ENCODE data around the gene PHLDA2.

PHLDA2 gene

DNA sequence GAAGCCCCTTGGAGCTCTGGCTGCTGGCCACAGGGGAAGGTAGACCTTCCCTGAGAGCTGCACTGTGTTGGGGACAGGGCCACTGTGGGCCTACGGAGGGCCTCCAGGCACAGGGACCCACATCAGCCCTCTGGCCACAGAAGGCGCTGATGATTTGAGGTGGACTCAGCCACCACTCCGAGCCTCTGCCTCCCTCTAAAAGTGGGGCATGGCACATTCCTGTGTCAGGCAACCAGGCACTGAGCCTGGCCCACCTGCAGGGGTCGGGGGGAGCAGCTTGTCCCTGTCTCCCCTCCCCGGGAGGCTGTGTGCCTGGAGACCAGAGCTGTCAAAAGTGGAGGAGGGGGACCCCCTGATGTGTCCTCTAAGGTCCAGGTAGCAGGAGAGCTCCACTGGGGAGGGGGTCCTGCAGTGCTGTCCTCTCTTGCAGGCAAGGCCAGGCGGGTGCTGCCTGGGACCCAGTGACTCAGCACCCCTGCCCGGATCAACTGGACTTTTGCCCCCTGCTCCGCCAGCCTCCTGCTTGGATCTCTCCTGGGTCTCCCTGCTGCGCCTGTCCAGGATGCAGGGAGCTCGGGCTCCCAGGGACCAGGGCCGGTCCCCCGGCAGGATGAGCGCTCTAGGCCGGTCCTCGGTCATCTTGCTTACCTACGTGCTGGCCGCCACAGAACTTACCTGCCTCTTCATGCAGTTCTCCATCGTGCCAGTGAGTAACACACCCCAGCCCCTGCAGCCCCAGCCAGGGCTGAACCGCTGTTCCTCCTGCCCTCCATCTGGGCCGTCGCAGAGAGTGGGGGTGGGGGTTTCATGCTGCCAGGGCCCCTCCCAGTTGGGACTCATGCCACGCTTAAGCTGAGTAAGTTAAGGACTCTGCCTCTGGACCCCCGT is 26.2 kb downstream of the PHLDA2 start:
- DNase-seq, result no peak
- intact Hi-C loops (cut with DNase I), result no loop called here

DNA sequence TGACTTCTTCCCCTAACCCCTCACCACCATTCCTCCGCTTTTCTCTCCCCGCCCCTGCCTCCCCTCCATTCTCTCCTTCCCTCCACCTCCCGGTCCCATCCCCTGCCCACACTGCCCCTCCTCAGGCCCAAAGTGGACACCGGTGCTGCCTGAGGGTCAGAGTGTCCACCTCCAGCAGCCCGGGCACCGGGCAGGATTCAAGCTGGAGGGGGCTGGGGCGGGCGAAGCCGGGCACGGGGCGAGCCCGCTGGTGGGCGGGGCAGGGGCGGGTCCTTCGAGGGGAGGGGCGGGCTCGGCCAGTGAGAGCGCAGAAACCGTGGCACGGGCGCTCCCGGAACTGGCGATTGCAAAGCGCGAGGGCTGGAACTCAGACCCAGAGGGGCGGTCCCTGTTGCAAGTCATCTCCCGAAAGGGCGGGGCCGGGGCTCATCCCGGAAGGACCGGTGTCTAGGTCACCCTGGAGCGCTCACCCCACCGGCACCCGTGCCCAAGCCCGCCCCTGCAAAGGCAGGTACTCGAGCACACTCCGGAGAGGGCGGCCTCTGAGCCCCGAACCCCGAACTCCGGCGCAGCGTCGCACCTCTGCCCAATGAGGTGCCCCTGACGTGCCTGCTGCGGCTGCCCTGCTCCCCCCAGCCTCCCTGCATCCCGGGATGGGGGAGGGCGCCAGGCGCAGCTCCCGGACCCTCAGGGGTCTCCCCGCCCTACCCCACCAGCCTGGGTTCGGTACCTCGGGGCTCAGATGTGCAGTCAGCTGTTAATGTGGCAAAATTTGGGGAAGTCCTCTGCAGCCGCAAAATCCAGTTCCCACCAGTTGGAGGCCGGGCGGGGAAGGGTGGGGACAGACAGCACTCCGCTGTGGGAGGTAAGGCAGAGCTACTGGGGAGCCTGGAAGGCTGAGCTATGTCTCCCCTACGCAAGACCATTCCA is 27.1 kb downstream of the PHLDA2 start:
- intact Hi-C loops (cut with DNase I), result no loop called here
- DNase-seq, result peak; percentile 35 to 84 (median 72)

DNA sequence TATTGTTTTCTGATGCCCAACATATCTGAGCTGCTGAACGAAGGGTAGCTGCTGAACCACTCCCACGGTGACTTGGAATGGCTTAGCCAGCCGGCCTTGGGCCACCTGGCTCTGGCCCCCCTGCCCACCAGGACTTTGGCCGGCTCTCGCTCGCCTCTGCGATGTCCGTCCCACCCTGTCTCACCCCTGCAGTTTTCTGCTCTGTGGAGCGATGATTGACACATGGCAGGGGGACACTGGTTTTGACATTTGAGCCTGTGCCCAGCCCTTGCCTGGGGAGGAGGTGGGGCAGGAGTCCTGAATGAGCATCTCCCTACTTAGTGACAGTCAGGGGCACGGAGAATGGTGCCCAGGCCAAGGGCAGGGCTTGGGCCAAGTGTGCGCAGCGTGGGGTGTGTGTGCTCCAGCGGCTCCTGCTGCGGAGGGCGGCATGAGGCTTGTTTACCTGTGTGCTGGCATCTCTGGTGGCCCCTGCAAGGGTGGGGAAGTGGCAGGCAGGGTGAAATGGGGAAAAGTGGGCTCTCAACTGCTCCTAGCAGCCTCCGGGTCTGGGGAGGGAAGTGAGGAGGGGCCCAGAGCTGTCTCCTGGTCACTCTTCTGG is 27.9 kb downstream of the PHLDA2 start:
- intact Hi-C loops (cut with DNase I), result no loop called here
- no peak for DNase-seq

DNA sequence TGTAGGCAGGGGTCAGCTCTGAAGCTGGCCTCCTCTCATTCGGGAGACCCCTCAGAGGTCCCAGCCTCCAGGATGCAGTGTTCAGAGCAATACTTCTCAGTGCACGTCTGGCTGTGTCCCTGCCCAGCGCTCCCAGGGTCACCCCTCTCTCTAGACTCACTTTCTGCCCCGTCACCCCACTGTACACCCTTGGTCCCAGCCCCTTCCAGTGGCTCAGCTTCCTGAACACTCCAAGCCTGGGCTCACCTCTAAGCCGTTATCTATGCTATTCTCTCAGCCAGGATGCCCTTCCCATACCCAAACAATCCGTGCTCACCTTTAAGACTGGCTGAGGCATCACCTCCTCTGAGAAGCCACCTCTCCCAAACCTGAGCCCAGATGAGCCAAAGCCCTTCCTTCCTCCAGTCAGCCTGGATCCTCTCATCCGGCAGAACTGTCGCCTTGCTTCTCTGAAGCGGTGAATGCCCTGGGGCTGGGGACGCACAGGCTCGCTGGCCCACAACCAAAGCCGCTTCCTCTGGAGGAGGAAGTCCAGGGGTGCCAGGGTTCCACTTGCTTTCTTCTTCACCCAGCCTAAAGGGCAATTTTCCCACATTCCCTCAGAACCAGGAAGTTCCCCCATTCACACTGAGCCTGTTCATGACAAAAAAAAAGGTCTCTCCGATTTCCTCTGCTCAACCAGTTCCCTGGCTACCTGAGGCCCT is 30.0 kb downstream of the PHLDA2 start:
- DNase-seq, result peak in 10 of 42 donors; percentile 11 to 58 (median 40)
- intact Hi-C loops (cut with DNase I), result loop anchor here (10.0 kb wide), 1 partner anchor 594 kb away; the partner anchor contains the start of genes C11orf21 and TSPAN32

DNA sequence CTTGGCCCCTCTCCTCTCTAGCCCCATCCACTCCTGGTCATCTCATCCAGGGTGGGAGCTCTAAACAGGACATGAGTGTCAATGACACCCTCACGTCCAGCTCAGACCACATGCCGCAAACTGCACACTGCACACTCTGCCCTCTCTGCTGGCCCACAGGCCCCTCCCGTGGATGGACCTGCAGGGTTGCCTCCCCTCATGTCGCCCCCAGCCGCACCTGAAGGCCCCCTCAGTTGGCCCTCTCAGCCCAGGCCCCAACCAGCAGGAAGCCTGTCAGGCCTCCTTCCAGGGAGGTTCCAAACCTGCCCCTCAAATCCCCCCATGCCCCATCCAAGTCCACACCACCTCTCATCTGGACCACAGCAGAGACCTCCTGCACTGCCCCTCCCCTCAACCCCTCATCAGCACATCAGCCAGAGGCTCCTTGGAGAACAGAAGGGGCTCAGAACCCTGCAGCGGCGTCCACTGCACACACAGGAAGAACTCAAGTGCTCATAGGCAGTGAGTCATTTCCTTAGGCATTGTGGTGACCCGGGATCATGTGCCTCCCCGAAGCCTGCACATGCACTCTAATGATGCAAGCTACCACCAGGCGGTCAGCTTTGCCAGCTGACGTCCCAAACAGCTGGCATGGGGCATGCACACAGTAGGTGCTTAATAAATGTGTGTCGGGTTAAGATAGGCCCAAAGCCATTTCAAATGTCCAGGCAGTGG is 30.7 kb downstream of the PHLDA2 start:
- intact Hi-C loops (cut with DNase I), result loop anchor here (10.0 kb wide), 1 partner anchor 594 kb away; the partner anchor contains the start of genes C11orf21 and TSPAN32
- DNase-seq, result peak in 7 of 42 donors; percentile 8 to 70 (median 35)

DNA sequence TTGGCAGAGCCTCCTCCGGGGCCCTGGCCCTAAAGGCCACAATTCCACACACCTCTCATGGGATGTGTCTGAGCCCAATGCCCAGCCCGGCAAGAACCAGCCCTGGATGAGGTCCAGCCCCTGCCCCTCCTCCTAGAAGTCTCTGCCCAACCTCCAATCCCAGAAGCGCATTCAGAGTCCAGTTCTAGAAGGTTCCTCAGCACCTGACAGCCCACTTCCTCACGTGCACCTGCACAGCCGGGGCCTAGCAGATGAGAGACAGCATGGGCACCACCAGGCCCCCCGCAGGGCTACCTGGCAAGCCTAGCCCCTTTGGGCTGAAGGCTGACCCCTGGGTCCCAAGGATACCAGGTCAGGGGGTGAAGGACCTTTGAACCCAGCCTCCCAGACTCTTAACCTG is 32.2 kb downstream of the PHLDA2 start:
- intact Hi-C loops (cut with DNase I), result loop anchor here (10.0 kb wide), 1 partner anchor 592 kb away; the partner anchor contains the start of genes C11orf21 and TSPAN32
- no peak for DNase-seq

DNA sequence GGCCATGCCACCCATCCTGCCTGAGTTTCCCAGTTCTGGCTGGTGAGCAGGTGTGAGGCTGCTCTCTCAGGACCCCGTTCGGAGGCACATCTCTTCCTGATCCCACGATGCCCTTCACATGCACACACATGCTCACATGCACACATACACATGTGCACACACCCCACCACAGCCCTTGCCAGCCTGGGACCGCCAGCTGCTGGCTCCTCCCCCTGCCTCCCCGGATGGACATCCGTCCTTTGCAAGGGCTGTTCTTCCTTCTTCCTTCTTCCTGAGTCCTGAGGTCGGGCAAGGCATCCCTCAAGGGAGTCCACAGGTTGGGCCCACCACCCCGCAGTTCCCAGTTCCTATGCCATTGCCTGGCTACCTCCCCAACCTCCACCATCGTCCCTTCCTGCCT is 33.2 kb downstream of the PHLDA2 start:
- no peak for DNase-seq

DNA sequence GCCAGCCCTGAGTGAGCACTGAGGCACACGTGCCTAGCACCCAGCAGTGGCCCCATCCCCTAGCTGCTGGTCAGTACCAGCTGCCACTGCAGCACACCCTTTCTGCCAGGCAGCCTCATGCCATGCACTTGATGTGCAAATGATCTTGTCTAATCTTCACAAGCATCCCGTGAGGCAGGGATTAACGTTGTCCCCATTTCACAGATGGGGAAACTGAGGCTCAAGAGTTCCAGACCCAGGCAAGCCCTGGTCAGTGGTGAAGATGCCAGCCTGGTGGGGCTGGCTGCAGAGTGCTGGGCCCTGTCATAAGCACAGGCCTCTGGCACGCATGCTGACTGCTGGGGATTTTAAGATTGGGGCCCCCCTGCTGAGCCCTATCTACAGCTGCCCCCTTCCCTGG is 35.3 kb downstream of the PHLDA2 start:
- intact Hi-C loops (cut with DNase I), result loop anchor here (5.0 to 10.0 kb wide), 2 partner anchors 467 to 589 kb away; partner anchors contain the start of genes C11orf21 and TSPAN32
- DNase-seq, result no peak

More for the DNA sequence above, 33.2 kb downstream of the PHLDA2 start:
- intact Hi-C loops (cut with DNase I), result loop anchor here (10.0 kb wide), 1 partner anchor 591 kb away; the partner anchor contains the start of genes C11orf21 and TSPAN32

DNA sequence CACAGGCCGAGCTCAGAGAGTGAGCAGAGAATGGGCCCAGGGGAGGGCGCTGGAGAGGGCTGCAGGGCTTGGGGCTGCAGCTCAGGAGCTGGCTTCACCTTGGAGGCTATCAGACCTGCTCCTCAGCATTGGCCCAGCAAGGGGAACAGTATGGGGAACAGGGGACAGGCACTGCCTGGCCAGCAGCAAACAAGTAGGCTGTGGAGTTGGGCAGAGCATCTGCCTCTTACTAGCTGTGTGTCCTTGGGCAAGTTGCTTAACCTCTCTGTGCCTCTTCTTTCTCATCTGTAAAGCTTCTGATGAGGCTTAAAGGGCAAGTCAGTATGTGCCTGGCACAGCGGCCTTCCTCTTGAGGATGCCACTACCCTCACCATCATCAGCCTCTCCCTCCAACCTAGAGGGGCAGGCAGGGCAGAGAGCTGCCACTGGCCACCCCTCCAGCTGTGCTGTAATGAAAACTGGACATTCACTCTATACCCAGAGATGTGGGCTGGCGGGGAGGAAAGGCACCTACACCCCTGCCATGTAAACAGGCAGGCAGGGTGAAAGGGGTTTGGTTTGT is 36.2 kb downstream of the PHLDA2 start:
- intact Hi-C loops (cut with DNase I), result loop anchor here (5.0 to 10.0 kb wide), 2 partner anchors 466 to 588 kb away; partner anchors contain the start of genes C11orf21 and TSPAN32
- peak in 4 of 42 donors; percentile 5 to 31 (median 22) for DNase-seq

DNA sequence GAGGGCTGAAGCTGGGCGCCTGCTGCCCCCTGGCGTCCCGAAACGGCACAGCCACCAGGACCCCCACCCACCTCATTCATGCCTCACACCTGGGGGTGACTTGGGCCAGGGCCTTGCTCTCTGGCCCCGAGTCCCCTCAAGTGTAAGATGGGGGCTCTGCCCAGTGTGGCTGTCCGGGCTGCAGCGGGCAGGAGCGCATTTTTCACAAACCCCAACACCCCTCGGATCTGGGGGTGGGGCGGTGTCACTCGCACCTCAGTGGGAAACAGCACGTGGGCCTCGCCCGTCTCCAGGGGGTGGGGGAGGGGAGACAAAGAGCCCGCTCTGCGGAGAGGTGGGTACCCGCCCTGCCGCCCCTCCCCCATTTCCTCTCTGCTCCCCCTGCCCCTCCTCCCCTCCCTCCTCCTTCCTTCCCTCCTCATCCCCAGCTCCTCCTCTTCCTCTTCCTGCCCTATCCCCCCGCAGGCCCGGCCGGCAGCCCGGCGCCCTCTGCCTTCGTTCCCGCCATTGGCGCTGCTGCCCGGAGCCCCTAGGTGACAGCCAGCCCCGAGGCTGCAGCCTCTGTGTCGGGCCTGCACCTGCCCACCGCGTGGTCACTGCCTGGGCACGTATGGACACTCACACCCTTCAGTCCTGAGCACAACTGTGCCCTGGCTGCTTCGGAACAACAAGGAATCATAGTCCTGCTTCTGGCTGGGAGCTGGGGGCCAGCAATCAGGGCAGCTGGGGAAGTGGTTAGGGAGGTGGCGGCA is 36.8 kb downstream of the PHLDA2 start:
- intact Hi-C loops (cut with DNase I), result loop anchor here (5.0 to 10.0 kb wide), 2 partner anchors 465 to 588 kb away; partner anchors contain the start of genes C11orf21 and TSPAN32
- DNase-seq, result peak in 35 of 42 donors; percentile 16 to 77 (median 58)

DNA sequence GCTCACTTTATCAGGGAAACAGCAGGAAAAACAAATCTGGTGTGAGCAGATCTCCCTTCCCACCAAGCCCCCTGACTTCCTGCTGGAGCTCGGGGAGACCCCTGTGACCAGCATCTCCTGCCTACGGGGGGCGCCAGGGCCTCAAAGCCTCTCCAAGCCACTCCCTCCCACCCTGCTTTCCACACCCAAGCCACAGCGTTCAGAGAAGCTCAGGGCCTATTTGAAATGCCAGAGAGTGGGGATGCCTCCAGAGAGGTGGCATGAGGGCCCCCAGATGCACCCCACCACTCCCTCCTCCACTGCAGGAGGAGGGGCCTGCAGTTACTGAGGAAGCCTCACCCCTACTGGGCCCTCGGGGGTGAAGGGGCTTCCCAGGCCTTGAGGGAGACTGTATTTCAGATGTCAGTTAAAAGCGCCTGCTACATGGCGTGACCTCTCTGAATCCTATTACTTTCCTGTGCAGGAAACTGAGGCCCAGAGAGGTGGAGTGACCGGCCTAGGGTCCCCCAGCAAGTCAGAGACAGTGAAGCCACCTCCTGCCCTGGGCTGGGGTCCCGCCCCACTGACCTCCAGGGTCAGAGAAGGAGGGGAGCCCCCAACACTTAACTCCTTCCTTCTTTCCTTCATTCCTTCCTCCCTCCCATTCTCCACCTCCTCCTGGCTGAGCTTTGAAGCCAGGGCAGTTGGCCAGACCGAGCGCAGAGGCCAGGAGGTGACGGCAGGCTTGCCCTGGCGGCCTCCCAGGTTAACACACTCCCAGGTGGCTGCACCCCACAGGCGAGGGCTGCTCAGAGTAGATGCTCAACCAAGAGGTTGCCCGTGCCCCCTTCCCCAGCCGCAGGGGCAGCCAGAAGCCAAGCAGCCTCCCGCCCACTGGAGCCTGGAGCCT is 37.6 kb downstream of the PHLDA2 start:
- intact Hi-C loops (cut with DNase I), result loop anchor here (5.0 to 10.0 kb wide), 2 partner anchors 464 to 587 kb away; partner anchors contain the start of genes C11orf21 and TSPAN32
- DNase-seq, result peak in 5 of 42 donors; percentile 34 to 68 (median 55)

DNA sequence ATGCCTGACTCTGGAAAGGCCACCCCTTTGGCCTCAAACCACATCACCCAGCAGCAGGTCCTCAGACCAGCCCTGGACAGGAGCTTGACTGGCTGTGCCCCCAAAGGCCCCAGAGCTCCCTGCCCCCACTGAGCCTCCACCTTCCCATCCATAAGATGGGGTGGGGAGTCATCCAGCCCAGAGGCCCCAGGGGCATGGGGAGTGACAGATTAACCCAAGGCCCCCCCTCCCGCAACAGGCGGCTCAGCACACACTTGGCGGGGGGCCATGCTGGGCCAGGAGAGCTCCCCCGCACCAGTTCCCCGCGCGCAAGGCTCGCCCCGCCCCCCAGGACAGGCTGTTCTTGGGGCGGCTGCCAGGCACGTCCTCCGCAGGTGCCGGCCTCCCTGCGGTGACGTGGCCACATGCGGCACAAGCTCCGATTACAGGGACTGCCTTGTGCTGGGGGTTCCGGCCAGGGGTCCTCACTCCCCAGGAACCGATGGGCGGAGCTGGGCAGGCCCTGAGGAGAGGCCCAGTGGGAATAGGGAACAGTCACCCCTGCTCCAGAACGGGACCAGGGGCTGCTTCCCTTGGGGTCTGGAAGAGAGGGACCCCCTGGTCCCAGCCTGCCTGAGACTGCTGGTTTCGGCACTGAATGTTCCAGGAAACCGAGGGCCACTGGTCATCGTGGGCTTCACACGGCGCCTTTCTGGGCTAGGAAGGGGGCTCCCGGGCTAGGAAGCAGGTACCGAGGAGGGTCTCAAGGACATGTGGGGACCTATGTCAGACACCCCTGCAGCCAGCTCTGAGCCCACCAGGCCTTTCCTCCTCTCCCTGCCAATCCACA is 38.5 kb downstream of the PHLDA2 start:
- no peak for DNase-seq
- intact Hi-C loops (cut with DNase I), result loop anchor here (5.0 to 10.0 kb wide), 2 partner anchors 463 to 586 kb away; partner anchors contain the start of genes C11orf21 and TSPAN32

DNA sequence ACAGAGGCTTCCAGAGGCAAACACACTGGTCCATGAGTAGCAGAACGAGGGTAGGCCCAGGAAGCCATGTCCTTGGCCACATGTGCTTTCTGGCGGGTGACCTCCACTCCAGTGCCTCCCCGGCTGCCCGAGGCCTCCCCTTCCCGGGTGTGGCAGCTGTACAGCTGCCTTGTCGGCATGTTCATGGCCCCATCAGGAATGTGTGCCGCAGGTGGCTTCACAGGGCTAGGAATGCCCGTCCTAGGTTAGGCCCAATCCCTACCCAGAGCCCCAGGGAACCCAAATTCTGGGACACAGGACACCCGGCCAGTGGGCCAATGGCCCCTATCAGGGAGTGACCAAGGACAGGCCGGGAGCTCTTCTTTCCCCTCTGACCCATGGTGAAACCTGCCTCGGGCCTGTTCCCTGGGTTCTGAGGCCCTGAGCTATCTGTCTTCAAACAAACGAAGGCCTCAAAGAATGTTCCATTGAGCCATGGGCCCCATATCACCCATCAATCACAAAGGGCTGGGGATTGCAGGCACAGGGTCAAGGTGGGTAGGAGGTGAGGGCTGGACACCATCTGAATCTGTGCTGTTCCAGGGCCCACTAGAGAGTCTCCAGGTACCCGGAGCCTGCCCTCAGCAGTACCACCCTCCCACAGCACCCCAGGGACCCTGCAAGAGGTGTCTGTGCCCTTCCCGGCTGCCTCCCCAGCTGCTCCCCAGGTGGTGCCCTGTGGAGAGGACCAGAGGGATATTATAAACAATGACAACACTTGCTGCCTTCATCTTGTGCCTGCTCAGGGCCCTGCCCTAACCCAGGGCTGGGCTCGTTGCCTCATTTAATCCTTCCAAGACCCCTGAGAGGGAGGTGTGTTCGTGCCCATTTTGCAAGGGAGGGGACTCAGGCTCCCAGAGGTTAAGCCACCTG is 39.6 kb downstream of the PHLDA2 start:
- DNase-seq, result no peak
- intact Hi-C loops (cut with DNase I), result loop anchor here (5.0 to 10.0 kb wide), 3 partner anchors 185 to 585 kb away; partner anchors contain the start of genes C11orf21 and TSPAN32
